SK-N-SH (cell line): ENCODE measurements around the gene HILPDA. TPM values are rescaled to one million over a fixed set of nuclear protein-coding genes. Genes with fewer than 3 reads are reported as not detected.

Source experiments
- CTCF ChIA-PET: fragments of 300-600, 350-600 bp; formaldehyde crosslinking; extraction: SDS; loops from one replicate; lab custom pipeline; 2021; lab: Yijun Ruan, JAX
- POLR2A ChIA-PET: fragments of 350-600 bp; sonication (Branson Sonifier 250); formaldehyde crosslinking; extraction: SDS; loops from one replicate; lab custom pipeline; 2020; ENCODE audit warnings: antibody characterized with exemption, inconsistent platforms; lab: Yijun Ruan, JAX
- DNase-seq: peaks from one replicate; pipeline ENCODE4 v3.0.0; 2012
- H2AFZ ChIP-seq: fragments of 200-600 bp; sonication (generic); 2 replicates; pipeline ENCODE4 v1.8.1; 2016; ENCODE audit warnings: antibody characterized with exemption, mild to moderate bottlenecking, low read depth
- H3F3A ChIP-seq: fragments of 200-600 bp; sonication (generic); replicated peaks from 2 replicates; pipeline ENCODE3; 2016; ENCODE audit warnings: antibody characterized with exemption, mild to moderate bottlenecking; ENCODE audit not compliant: insufficient read depth
- H3K27ac ChIP-seq, 2 experiments: fragments of 200-500 bp in 1 of 2; fragments of 200-600 bp in 1 of 2; sonication (Bioruptor generic) in 1 of 2; sonication (generic), shearing (Covaris generic) in 1 of 2; 2 replicates each; pipeline versions ENCODE4 v1.5.1 to v1.6.1; 2014 to 2016; ENCODE audit warnings: low read depth in 2 of 2, inconsistent platforms in 1 of 2, low read length in 1 of 2, mild to moderate bottlenecking in 1 of 2, mixed read lengths in 1 of 2
- H3K27me3 ChIP-seq: fragments of 200-600 bp; sonication (generic), shearing (Covaris generic); 2 replicates; pipeline ENCODE4 v1.6.1; 2016; ENCODE audit warnings: mixed run types; ENCODE audit not compliant: insufficient read depth
- H3K36me3 ChIP-seq, 2 experiments: fragments of 200-500 bp in 1 of 2; fragments of 200-600 bp in 1 of 2; sonication (Bioruptor generic) in 1 of 2; sonication (generic) in 1 of 2; replicated peaks in 1 of 2; 2 replicates each; pipeline versions ENCODE3 to v1.5.1; 2014 to 2016; ENCODE audit warnings: low read length in 1 of 2, mild to moderate bottlenecking in 1 of 2; ENCODE audit not compliant: insufficient read depth in 2 of 2, control insufficient read depth in 1 of 2
- H3K4me1 ChIP-seq, 2 experiments: fragments of 200-500 bp in 1 of 2; fragments of 200-600 bp in 1 of 2; sonication (Bioruptor generic) in 1 of 2; sonication (generic), shearing (Covaris generic) in 1 of 2; 2 replicates each; pipeline versions ENCODE4 v1.5.1 to v1.6.1; 2014 to 2016; ENCODE audit warnings: low read depth in 1 of 2, low read length in 1 of 2, mixed run types in 1 of 2; ENCODE audit not compliant: insufficient read depth in 2 of 2, control insufficient read depth in 1 of 2
- H3K4me2 ChIP-seq: fragments of 200-600 bp; sonication (generic), shearing (Covaris generic); 2 replicates; pipeline ENCODE4 v1.6.1; 2017; ENCODE audit warnings: mixed run types
- H3K4me3 ChIP-seq, 2 experiments: fragments of 200-500 bp in 1 of 2; fragments of 200-600 bp in 1 of 2; sonication (Bioruptor generic) in 1 of 2; sonication (generic), shearing (Covaris generic) in 1 of 2; 2 replicates each; pipeline versions ENCODE4 v1.5.1 to v1.8.1; 2014 to 2016; ENCODE audit warnings: low read depth in 2 of 2, inconsistent platforms in 1 of 2, low read length in 1 of 2, mild to moderate bottlenecking in 1 of 2, mixed read lengths in 1 of 2, moderate library complexity in 1 of 2
- H3K79me2 ChIP-seq: fragments of 200-600 bp; sonication (generic); 2 replicates; pipeline ENCODE4 v1.8.1; 2017; ENCODE audit warnings: mild to moderate bottlenecking; ENCODE audit not compliant: insufficient read depth
- H3K9ac ChIP-seq: fragments of 200-600 bp; sonication (generic); 2 replicates; pipeline ENCODE4 v1.6.1; 2017; ENCODE audit warnings: mixed run types
- H3K9me2 ChIP-seq: fragments of 200-600 bp; sonication (generic); 2 replicates; pipeline ENCODE4 v1.6.1; 2017; ENCODE audit warnings: mixed run types
- H3K9me3 ChIP-seq: fragments of 200-600 bp; sonication (generic); 2 replicates; pipeline ENCODE4 v1.6.1; 2017; ENCODE audit warnings: mixed run types, mild to moderate bottlenecking, moderate library complexity
- H4K20me1 ChIP-seq: fragments of 200-600 bp; sonication (generic); 2 replicates; pipeline ENCODE4 v1.6.1; 2017; ENCODE audit warnings: mild to moderate bottlenecking, mixed run types; ENCODE audit not compliant: insufficient read depth
- EP300 ChIP-seq, 2 experiments: IDR thresholded peaks; 2 replicates each; pipeline versions ENCODE4 v1.4.0 to v1.6.1; 2012; ENCODE audit warnings: borderline replicate concordance in 1 of 2, low read depth in 1 of 2, low read length in 1 of 2
- EZH2phosphoT487 ChIP-seq: fragments of 200-600 bp; sonication (generic); IDR thresholded peaks from 2 replicates; pipeline ENCODE4 v1.6.1; 2017; ENCODE audit warnings: low read depth, mixed run types, mild to moderate bottlenecking, antibody characterized with exemption, moderate library complexity, borderline replicate concordance
- FOSL2 ChIP-seq: IDR thresholded peaks from 2 replicates; pipeline ENCODE4 v1.4.0; 2012; ENCODE audit warnings: low read depth, mild to moderate bottlenecking, moderate library complexity, borderline replicate concordance
- FOXJ3 ChIP-seq: sonication (generic); formaldehyde crosslinking; IDR thresholded peaks from 2 replicates; pipeline ENCODE4 v1.5.1; 2020; ENCODE audit warnings: mild to moderate bottlenecking, missing genetic modification reagents
- FOXM1 ChIP-seq: IDR thresholded peaks from 2 replicates; pipeline ENCODE4 v1.4.0; 2012; ENCODE audit warnings: low read depth, mild to moderate bottlenecking
- GATA2 ChIP-seq: sonication (generic); formaldehyde crosslinking; IDR thresholded peaks from 2 replicates; pipeline ENCODE4 v1.5.0; 2020; ENCODE audit warnings: mild to moderate bottlenecking, missing genetic modification reagents
- MXI1 ChIP-seq: IDR thresholded peaks from 2 replicates; pipeline ENCODE4 v1.6.1; 2012; ENCODE audit warnings: mild to moderate bottlenecking, low read depth, low read length, improper control_type of control experiment
- NFIC ChIP-seq: IDR thresholded peaks from 2 replicates; pipeline ENCODE4 v1.4.0; 2012; ENCODE audit warnings: borderline replicate concordance
- RAD21 ChIP-seq: IDR thresholded peaks from 2 replicates; pipeline ENCODE4 v1.6.1; 2012; ENCODE audit warnings: mild to moderate bottlenecking, low read length
- RCOR1 ChIP-seq: fragments of 150-350 bp; IDR thresholded peaks from 2 replicates; pipeline ENCODE4 v1.6.1; 2017; ENCODE audit warnings: antibody characterized with exemption, low read length
- RXRA ChIP-seq: IDR thresholded peaks from 2 replicates; pipeline ENCODE4 v1.4.0; 2012; ENCODE audit warnings: low read depth, mild to moderate bottlenecking, borderline replicate concordance
- TCF12 ChIP-seq: IDR thresholded peaks from 2 replicates; pipeline ENCODE4 v1.4.0; 2012
- TEAD4 ChIP-seq: IDR thresholded peaks from 2 replicates; pipeline ENCODE4 v1.4.0; 2012; ENCODE audit warnings: mild to moderate bottlenecking, borderline replicate concordance; ENCODE audit not compliant: insufficient read depth
- WGBS: methylation state at CpG from one replicate; pipeline ENCODE4 v1.1.6; 2017; ENCODE audit warnings: low lambda C conversion rate; 5-methylcytosine and 5-hydroxymethylcytosine counted together
- polyA plus RNA-seq, 3 experiments: library from polyadenylated mRNA; depleted of rRNA; stranded (reverse); fragments of >200 nt; gene quantifications; 2 replicates each; pipeline ENCODE4 v1.2.3, GENCODE V29; 2012
- TF ChIP-seq, protein P1 (sequence below): IDR thresholded peaks from 2 replicates; pipeline ENCODE4 v1.4.0; 2012; ENCODE audit warnings: low read depth, borderline replicate concordance
- TF ChIP-seq, protein P2 (sequence below): IDR thresholded peaks from 2 replicates; pipeline ENCODE4 v1.4.0; 2012; ENCODE audit warnings: low read depth

HILPDA gene
- polyA plus RNA-seq, 1 of the 3 experiments (the other 2 are of a cell fraction) = 24.0 TPM

DNA sequence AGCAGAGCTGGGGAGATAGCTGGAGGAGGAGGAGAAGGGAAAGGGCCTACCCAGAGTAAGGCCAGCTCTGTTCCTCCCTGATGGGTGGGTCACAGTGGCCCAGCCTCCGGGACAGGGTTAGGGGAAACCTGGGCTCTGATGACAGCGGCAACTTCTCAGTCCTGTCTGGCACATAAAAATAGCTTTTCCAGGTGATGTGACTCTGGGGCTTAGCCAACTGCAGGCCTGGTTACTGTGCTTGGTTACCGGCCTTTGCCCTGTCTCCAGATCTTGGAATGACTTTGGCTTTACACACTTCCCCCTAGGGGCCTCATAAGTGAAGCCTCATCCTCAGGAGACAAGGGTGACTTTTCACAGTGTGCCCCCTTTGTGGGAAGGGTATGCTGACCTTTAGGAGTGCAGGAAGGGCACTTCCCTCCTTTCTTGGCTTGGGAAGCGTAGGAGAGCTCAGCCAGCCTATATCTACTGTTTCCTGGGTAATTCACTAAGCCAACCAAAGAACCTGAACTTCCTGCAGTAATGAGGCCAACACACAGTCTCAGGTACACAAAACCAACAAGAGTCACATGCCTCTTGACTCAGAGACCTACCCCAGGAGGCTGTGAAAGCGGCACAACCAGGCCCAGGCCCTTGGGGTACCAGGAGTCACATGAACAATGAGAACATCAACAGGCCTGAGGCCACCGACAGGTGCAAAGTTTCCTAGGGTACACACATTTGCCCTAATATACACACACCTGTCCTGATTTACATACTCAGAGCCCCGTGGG is 11.7 kb upstream of the HILPDA start:
- H3K79me2 ChIP-seq = no peaks in the 10 kb centered on the region
- H3K4me3 ChIP-seq = no peak overlapping the region
- DNase-seq = no peak
- H4K20me1 ChIP-seq = no peaks in the 10 kb centered on the region
- H3K27me3 ChIP-seq = no peaks in the 10 kb centered on the region
- POLR2A ChIA-PET = interaction anchor here (1.5 kb wide), 1 partner anchor 11 kb away, joined by 9 read pairs; the partner anchor contains the start of gene HILPDA
- H3K4me2 ChIP-seq = no peak overlapping the region
- no peak overlapping the region for H3K27ac ChIP-seq
- no peaks in the 10 kb centered on the region for H3F3A ChIP-seq
- no peaks in the 10 kb centered on the region for H3K9me2 ChIP-seq
- no peaks in the 10 kb centered on the region for H3K9me3 ChIP-seq
- WGBS = 80% methylated on average over 7 of the region's 7 CpGs
- H3K4me1 ChIP-seq = peaks cover 0 to 18% of the 10 kb centered on the region in 2 experiments; a peak in 1 of 4 replicates
- CTCF ChIA-PET = interaction anchor here (0.5 to 15.1 kb wide), 13 partner anchors 9 to 228 kb away, joined by 3 to 236 read pairs (median 3); partner anchors contain the start of gene GARIN1A
- H2AFZ ChIP-seq = no peak overlapping the region
- H3K36me3 ChIP-seq = no peaks in the 10 kb centered on the region
- no peak for TF ChIP-seq NFIC
- TF ChIP-seq RXRA = no peak
- no peak for TF ChIP-seq RCOR1
- no peak for TF ChIP-seq EP300 (IDR thresholded peaks at IDR 0.05; ENCODE audit: borderline replicate concordance in 1 of 2, low read depth in 1 of 2, low read length in 1 of 2)
- TF ChIP-seq FOXM1 = no peak
- TF ChIP-seq, protein P1, sequence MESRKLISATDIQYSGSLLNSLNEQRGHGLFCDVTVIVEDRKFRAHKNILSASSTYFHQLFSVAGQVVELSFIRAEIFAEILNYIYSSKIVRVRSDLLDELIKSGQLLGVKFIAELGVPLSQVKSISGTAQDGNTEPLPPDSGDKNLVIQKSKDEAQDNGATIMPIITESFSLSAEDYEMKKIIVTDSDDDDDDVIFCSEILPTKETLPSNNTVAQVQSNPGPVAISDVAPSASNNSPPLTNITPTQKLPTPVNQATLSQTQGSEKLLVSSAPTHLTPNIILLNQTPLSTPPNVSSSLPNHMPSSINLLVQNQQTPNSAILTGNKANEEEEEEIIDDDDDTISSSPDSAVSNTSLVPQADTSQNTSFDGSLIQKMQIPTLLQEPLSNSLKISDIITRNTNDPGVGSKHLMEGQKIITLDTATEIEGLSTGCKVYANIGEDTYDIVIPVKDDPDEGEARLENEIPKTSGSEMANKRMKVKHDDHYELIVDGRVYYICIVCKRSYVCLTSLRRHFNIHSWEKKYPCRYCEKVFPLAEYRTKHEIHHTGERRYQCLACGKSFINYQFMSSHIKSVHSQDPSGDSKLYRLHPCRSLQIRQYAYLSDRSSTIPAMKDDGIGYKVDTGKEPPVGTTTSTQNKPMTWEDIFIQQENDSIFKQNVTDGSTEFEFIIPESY = no peak
- no peak for TF ChIP-seq TCF12
- no peak for TF ChIP-seq TEAD4
- H3K9ac ChIP-seq = no peak overlapping the region

DNA sequence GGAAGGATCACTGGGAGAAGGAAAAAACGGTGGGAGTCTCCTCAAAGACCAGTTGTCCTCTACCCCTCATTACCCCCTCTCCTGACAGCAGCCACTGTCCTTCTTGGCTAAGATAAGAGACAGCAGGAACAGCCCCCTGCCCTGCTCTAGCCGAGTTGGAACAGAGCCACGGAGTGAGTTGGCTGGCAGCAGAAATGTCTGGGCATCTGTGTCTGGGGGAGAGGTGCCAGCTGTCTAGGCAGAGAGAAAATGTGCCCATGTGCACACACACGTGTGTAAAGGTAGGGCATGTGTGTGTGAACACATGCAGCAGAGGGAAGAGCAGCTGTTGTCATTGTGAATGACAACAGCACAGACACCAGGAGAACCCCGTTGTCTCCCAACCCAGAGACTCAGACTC is 9.4 kb upstream of the HILPDA start:
- CTCF ChIA-PET = interaction anchor here (0.9 to 15.1 kb wide), 8 partner anchors 9 to 98 kb away, joined by 3 to 236 read pairs (median 5); partner anchors contain the start of genes HILPDA and METTL2B
- DNase-seq = peak; percentile 79
- POLR2A ChIA-PET = interaction anchor here (0.6 to 0.8 kb wide), 2 partner anchors 9 to 251 kb away, joined by 3 to 4 read pairs; partner anchors contain the start of gene HILPDA
- H3K79me2 ChIP-seq = no peaks in the 10 kb centered on the region
- no peaks in the 10 kb centered on the region for H3K36me3 ChIP-seq
- no peak for TF ChIP-seq FOSL2
- TF ChIP-seq, protein P2, sequence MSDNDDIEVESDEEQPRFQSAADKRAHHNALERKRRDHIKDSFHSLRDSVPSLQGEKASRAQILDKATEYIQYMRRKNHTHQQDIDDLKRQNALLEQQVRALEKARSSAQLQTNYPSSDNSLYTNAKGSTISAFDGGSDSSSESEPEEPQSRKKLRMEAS = no peak
- TF ChIP-seq GATA2 (CRISPR knock-in tag) = peak; percentile 81
- TF ChIP-seq FOXJ3 = peak; percentile 66; the same call in 1 of the 2 replicates
- no peak; the same call in 1 of the 2 replicates for TF ChIP-seq RAD21
- TF ChIP-seq RCOR1 = peak; percentile 69; the same call in 1 of the 2 replicates
- TF ChIP-seq MXI1 = peak; percentile 98
- TF ChIP-seq NFIC = peak; percentile 23; the same call in 1 of the 2 replicates
- TF ChIP-seq EZH2phosphoT487 = no peak
- TF ChIP-seq EP300 (IDR thresholded peaks at IDR 0.05; ENCODE audit: borderline replicate concordance in 1 of 2, low read depth in 1 of 2, low read length in 1 of 2) = peak in 1 of 2 experiments; percentile 73; a peak in 1 of 4 replicates
- no peaks in the 10 kb centered on the region for H3K9me2 ChIP-seq
- peaks cover 0 to 18% of the 10 kb centered on the region in 2 experiments; a peak in 1 of 4 replicates for H3K4me1 ChIP-seq
- peak overlapping the region in 1 of 2 experiments; percentile 71; a peak in 2 of 4 replicates for H3K27ac ChIP-seq
- H4K20me1 ChIP-seq = no peaks in the 10 kb centered on the region
- H3F3A ChIP-seq = no peaks in the 10 kb centered on the region
- H3K27me3 ChIP-seq = no peaks in the 10 kb centered on the region
- H3K4me2 ChIP-seq = no peak overlapping the region
- no peak overlapping the region for H3K4me3 ChIP-seq
- H3K9me3 ChIP-seq = no peaks in the 10 kb centered on the region
- H3K9ac ChIP-seq = no peak overlapping the region
- 29% methylated on average over 5 of the region's 5 CpGs for whole genome bisulfite sequencing
- H2AFZ ChIP-seq = no peak overlapping the region
